ENCODE data around the gene RAB2B. TPM values are rescaled to one million over a fixed set of nuclear protein-coding genes. Genes with fewer than 3 reads are reported as not detected.

Gene RAB2B
- total RNA-seq, 2 experiments from 2014 or later, result 26.1 to 28.2 TPM

DNA sequence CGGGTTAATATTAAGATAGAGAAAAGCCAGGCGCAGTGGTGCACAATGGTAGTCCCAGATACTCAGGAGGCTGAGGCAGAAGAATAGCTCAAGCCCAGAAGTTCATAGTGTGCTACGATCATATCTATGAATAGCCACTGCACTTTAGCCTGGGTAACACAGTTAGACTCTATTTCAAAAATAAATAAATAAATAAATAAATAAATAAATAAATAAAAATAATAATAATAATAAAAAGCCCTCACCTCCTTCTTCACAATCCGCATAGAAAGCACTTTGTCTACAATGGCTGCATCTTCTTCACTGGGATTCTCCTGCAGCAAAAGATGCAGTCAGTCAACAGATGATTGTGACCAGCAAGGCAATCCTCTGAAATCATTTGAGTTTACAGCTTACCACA is 61.4 kb downstream of the RAB2B start:
- H3K36me3 Mint-ChIP-seq, result peaks cover 59% of the 10 kb centered on the region
- H3K4me3 Mint-ChIP-seq, result no peak overlapping the region

DNA sequence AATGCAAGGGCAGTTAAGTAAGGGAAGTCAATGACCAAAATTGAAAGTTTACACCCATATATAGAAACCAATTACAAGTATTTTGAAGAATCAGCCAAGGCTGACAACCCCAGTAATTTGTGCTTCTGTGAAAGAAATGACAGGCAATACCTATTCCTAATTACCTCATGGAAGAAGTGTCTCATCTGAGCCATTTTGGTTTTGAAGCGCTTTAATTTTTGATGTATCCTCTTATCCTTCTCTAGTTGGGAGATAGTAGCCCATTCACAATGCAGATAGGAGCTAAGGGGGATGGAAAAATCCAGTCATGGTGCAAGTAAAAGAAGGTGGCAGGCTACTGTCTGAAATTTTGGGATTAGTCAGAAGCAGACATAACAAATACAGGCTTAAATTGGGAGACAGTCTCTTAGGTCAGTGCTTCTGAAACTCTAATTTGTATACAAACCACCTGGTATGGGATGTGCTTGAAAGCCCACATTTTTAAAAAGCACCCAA is 62.6 kb downstream of the RAB2B start:
- ATAC-seq, result peak; percentile 88
- CTCF ChIA-PET, result interaction anchor here (0.6 to 2.0 kb wide), 4 partner anchors 8 to 1159 kb away, joined by 3 to 6 read pairs (median 4); no protein-coding TSS in a partner anchor
- H3K4me3 Mint-ChIP-seq, result no peak overlapping the region

More for the DNA sequence above, 61.4 kb downstream of the RAB2B start:
- Mint-ChIP-seq H3K27me3 (no peaks in the 10 kb centered on the region), H3K4me1 (peaks cover 23% of the 10 kb centered on the region), H3K9me3 (ENCODE audit: low read depth) (no peaks in the 10 kb centered on the region), H3K27ac (peak overlapping the region; percentile 38)
- CTCF ChIA-PET, result interaction anchor here (1.0 to 2.0 kb wide), 4 partner anchors 8 to 41 kb away, joined by 3 to 6 read pairs (median 4); partner anchors contain the start of gene CHD8
- DNase-seq, result no peak
- ATAC-seq, result no peak

More for the DNA sequence above, 62.6 kb downstream of the RAB2B start:
- DNase-seq, result no peak
- H3K27me3 Mint-ChIP-seq, result no peaks in the 10 kb centered on the region
- H3K4me1 Mint-ChIP-seq, result peaks cover 23% of the 10 kb centered on the region
- no peaks in the 10 kb centered on the region for H3K9me3 Mint-ChIP-seq (ENCODE audit: low read depth)
- H3K27ac Mint-ChIP-seq, result peak overlapping the region; percentile 80
- peaks cover 61% of the 10 kb centered on the region for H3K36me3 Mint-ChIP-seq

Other genes with a start within 250 kb of the RAB2B start
- 100 to 1,000 TPM; 718 to 921 TPM for gene HNRNPC, start 207.5 kb downstream of the RAB2B start, total RNA-seq
- not detected for gene RPGRIP1, start 196.9 kb downstream of the RAB2B start, total RNA-seq
- gene SUPT16H, start 92.9 kb downstream of the RAB2B start, total RNA-seq, result 100 to 1,000 TPM; 130 to 151 TPM
- 100 to 1,000 TPM; 130 to 138 TPM for gene CHD8, start 20.8 kb downstream of the RAB2B start, total RNA-seq
- 10 to 100 TPM; 72.7 to 87.1 TPM for gene TOX4, start 236 bp upstream of the RAB2B start, total RNA-seq
- 10 to 100 TPM; 93.5 to 94.1 TPM for gene METTL3, start 34.4 kb upstream of the RAB2B start, total RNA-seq
- 1 to 10 TPM; 1.3 to 1.5 TPM for gene SALL2, start 49.4 kb upstream of the RAB2B start, total RNA-seq
- not detected for gene OR10G3, start 103.1 kb upstream of the RAB2B start, total RNA-seq
- gene OR10G2, start 158.0 kb upstream of the RAB2B start, total RNA-seq, result not detected
- gene OR4E2, start 176.9 kb upstream of the RAB2B start, total RNA-seq, result not detected
- not detected for gene OR4E1, start 196.9 kb upstream of the RAB2B start, total RNA-seq